C1 segment of cervical spinal cord (tissue), 14 donors: ENCODE results near the gene TTLL8.
A peak's percentile ranks its signal among the peaks of the same experiment; 100 is the strongest.

Source experiments
- DNase-seq, 14 donors: peaks; one replicate each; lab custom pipeline; 2025; lab: John Stamatoyannopoulos, UW

The TTLL8 gene

DNA sequence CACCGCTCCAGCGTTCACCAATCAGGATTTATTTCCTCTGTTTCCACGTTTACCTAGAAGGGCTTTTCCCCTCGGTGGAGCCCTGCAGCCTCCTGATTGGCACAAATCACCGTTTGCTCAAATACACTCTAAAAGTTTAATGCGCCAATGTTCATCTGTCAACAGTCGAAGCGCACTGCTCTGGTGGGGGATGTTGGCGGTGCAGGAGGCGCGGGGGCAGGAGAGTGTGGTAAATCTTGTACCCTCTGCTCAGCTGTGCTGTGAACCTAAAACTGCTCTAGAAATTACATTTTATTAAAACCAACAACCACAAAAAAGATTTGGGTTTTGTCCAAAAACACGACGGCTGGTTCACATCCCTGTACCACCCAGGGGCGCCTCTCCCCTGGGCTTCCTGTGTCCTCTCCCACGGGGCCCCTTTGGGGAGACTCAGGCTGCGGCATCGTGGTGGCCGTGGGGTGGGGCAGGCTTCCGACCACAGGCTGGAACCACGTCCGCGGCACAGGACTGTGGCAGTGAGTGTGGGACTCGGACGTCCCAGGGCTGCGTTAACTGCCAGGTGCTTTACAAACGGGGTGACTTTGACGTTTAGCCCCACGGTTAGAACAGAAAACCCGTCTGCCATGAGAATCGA, 13.5 kb downstream of the TTLL8 start:
- DNase-seq: no peak

DNA sequence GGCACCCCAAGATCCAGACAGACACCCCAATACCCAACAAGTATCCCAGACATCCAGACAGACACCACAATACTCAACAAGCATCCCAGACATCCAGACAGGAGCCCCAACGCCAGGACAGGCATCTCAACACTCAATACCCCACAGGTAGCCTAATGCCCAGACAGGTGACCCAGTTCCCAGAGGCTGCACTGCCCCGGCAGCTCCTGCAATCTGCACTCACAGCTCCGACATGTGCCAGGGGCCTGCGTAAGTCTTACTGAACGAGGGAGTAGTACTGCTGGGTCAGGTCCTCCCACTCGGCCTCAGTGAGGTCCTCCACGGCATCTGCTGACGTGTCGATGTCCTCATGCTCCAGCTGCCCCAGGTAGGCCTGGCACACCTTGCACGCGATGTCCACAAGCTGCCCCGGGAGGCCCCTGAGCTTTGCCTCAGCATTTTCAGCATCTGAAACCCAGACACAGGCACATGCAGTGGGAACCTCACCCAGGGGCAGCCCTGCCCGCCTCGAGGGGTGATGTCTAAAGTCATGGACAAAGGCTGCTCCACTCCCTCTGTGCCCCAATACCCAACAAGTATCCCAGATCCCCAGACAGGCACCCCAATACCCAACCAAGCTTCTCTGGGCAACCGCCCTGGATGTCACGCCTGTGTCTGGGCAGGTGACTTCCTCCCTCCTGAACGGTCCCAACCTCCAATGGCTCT, 16.6 kb downstream of the TTLL8 start:
- no peak for DNase-seq

DNA sequence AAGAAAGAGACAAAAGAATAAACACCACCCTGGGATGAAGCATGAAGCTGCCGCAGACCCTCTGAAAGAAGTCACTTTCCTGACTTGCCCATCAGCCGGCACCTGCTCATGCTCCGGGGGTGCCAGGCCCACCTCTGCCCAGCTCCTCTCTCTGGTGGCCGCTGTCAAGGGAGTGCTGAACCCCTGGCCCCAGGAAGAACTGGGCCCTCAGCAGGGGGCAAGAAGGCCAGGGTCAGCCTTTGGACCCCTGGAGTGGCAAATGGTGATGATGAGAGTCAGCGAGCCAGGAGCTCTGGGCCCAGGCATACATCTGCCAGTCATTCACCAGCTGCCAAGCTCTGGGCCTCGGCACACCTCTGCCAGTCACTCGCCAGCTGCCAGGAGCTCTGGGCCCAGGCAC, 17.4 kb downstream of the TTLL8 start:
- DNase-seq: no peak

DNA sequence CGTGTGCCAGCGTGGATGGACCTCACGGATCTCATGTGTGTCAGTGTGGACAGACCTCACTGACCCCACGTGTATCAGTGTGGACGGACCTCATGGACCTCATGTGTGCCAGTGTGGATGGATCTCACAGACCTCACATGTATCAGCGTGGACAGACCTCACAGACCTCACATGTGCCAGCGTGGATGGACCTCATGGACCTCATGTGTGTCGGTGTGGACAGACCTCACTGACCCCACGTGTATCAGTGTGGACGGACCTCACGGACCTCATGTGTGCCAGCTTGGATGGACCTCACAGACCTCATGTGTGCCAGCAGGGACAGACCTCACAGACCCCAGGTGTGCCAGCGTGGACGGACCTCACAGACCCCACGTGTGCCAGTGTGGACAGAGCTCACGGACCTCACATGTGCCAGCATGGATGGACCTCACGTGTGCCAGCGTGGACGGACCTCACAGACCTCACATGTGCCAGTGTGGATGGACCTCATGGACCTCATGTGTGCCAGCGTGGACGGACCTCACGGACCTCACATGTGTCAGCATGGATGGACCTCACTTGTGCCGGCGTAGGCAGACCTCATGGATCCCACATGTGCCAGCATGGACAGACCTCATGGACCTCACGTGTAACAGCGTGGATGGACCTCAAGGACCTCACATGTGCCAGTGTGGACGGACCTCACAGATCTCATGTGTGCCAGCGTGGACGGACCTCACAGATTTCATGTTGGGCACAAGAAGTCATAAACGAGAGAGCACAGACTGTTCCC, 18.2 kb downstream of the TTLL8 start:
- no peak for DNase-seq

DNA sequence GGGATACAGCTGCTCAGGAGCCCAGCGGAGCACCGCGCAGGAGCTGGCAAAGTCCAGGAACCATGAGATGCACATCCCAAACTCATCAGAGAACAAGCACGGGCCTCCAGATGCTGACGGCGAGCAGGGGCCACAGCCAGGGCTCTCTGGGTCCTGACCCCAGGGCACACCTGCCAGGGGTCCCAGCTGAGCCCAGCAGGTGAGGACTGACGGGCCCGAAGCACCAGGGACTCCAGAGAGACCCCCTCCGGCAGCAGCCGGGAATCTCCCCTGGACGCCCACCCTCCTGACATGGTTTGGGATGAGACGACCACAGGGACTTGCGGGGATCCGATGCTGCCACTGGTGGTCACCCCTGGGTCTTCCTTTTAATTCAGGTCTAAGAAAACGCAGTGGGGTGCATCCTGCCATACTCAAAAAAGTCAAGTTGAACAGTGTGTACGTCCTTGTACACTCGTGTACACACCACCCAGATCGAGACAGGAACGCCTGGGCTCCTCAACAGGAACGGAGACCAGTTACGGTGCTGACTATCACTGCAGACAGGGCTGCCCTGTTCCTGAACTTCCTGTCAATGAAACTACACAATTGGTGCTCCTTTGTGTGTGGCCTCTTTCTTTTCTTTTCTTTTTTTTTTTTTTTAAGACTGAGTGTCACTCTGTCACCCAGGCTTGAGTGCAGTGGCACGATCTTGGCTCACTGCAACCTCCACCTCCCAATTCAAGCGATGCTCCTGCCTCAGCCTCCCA, 21.9 kb downstream of the TTLL8 start:
- no peak for DNase-seq

DNA sequence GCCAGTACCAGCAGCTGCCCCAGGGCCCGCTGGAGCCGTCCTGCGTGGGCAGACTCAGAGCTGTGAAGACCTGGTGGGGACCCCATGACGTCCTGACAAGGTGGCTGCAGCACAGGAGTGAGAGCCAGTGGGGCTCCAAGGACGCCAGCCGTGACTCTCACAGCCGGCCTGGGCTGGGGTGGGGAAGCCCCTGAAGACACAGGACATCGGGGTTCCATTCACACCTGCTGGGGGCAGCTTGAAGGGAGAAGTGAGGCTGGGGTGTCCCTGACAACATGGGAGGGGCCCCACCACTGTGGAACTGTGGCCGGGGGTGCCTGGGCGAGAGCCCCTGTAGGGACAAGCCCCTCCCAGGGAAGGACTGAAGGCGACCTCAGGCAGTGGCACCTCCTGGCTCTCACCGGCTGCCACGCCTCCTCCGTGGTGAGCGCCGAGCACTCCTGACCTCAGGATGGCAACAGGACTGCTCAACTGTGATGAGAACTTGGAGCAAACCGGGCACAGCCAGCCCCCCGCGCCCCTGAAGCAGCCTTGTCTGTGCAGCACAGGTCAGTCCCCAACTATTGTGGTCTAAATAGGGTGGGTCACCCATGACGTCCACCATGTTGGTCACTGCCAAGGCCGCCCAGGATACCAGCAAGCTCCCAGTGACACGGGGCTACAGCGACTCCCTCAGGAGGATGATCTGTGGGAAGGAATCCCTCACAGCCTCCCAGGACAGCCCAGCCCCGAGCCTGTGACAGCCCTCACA, 22.8 kb downstream of the TTLL8 start:
- no peak for DNase-seq

DNA sequence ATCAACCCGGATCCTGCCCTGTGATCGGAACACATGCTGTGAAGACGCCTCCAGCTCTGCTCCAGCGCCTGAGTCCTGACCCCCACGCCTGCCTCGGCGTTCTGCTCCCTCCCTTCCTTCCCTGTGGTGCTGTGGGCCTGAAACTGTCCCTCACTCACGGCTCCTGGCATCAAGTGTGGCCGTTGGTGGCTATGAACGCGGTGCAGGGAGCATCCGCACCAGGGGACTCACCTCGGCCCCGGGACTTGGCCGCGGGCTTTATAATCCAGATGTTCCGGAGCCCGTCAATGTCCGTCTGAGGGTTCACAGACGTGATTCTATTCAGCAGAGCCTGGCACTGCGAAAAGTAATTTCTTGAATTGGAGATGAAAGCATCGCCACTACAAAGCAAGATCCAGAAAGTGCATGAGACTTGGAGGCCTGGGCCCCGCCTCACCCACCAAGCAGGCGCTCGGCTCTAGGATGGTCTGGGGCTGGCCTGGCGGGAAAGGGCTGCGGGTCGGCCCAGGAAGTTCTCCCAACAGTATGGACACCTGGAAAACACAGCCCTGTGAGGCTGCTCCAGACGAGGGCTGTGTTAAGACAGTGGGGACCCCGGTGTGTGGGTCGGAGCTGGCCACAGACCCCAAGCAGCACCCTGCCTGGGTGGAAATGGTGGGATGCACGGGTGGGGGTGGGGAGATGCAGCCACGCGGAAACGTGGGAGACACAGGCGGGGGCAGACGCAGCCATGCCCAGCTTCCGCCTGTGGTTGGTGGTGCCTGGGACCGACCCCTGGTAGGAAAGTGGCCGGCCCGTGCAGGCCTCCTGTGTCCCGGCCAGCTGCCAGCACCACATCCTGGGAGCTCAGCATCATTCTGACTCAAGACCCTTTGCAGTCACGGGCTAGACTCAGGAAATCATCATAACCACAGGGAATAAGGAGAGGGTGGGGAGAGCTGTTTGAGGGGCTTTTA, 23.7 kb downstream of the TTLL8 start:
- no peak for DNase-seq

DNA sequence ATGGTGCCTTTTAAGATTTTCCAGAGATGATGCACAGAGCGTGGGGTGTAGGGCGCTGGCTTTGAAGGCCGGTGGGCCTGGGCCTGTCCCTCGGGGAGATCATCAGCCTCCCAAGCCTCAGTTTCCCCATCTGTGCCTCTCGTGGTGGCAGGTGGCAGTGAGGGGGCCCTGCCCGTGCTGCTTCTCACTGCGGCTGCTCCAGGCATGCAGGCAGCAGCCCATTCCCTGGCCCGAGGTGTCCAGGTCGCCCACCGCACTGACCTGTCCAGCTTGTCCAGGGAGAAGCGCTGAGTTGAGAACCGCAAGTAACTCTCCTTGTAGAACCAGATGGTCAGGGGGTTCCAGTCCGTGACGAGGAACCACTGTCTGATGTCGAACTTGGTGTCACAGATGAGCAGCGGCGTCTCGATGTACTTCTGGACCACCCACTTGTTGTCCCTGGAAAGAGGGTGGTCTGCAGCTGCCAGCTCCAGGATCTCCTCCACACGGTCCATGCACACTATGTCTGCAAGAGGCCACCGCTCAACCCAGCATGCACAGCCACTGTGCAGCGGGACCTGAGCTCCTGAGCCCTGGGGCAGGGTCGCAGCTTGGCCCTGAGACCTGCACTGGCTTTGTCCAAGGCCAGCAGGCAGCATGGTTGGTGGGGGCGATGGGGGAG, 25.0 kb downstream of the TTLL8 start:
- no peak for DNase-seq

DNA sequence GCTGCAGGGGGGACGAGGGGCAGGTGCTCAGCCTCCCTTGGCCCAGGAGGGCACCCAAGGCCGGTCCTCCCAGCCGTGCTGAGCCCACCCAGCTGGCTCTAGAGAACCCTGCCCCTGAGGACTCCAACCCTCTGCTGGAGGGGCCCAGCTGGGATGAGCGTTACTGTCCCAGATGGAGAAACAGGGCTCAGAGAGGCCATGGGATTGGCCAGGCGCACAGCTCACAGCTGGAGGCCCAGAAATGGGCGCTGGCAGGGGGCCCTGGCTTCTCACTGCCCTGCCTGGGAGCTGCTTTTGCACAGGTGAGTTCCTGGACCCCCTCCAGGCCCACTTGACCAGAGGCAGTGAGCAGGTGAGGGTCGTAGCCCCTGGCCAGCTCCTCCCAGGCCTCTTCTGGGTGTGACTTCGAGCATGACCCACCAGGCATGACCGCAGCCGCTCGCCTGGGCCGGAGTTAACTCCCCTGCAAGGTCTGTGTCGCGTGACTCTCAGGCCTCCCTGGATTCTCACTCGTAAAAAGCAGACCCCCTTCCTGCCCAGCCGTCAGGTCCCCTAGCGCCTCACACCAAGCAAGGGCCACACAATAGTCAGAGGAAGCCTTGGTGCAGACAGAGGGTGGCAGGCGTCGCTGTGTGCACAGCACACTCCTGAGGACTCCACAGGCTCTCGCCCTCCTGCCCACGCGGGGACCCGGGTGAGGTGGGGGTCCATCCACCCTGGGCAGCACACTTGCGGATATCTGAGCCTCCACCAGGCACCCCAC, 25.8 kb downstream of the TTLL8 start:
- DNase-seq: no peak

DNA sequence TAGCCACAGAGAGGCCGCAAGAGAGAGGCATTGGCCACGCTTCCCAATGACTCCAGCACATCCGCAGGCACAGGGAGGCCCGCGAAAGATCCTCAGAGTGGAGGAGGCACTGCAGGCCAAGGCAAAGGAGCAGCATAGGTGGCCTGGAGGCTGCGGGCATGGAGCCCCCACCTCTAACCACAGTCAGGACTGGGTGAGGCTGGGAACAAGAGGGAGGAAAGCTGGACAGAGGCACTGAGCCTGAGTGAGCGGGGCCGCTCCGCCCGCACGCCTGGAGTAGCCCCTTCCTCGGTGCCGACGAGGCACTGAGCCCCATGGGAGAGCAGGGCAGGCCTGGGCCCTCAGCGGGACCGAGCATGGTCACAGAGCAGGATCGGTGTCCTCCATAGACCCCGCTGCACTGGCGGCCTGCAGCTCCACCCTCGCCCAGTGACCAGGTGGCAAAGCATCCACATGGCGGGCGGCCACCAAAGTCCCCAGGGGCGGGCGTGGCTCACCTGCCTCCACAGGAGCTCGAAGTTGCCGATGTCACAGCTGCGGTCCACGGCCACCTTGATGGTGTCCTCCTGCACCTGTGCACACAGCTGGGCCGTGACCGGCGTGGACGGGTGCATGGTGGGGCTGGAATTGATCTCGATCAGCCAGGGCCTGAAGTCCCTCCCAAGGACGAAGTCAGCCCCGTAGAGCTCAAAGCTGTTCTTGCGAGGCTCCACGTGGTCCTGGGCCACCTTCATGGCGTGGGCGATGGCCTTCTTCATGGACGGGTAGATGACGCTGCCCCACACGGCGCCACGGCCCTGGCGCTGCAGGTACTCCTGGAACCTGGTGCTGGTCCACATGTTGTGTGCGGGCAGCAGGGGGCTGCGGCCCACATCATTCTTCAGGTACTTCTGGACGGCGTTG, 26.7 kb downstream of the TTLL8 start:
- no peak for DNase-seq

DNA sequence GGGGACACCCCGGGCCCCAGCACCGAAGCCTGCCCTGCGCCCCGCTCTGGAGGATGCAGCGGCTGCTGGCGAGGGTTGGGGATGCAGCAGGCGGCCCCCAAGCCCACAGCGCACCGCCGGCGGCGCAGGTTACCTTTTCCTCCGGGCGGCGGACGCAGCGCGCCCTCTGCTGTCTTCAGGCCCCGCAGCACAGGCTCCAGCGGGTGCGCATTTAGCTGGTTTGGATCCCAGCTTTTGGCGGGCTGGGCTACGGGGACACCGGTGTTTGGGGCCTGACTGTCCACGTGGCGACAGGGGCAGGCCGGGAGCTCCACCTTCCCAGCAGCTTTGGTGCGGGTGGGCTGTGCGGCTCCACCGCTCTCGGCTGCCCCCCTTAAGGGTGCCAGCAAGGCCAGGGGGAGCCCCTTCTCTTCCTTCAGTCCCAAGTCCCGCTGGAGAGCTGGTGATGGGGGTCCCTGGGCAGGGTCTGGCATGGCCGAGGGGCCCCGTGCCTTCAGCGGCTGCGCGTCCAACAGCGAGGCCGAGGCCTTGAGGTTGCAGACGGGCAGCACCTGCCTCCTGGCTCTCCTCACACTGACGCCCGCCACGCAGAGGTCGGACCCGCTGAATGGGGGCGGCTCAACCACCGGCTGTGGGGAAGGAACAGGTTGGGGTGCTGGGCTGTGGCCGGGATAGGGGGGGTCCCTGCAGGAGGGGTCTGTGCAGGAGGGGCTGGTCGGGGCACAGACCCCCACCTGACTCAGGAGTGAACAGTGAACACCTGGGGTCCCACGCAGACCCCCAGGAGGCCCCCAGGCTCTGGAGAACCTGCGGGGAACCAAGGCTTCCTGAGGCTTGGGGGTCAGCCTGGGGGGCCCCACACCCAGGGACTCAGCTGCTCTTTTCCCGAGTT, 27.6 kb downstream of the TTLL8 start:
- DNase-seq: peak in 8 of 14 donors; percentile 3 to 40 (median 24)

DNA sequence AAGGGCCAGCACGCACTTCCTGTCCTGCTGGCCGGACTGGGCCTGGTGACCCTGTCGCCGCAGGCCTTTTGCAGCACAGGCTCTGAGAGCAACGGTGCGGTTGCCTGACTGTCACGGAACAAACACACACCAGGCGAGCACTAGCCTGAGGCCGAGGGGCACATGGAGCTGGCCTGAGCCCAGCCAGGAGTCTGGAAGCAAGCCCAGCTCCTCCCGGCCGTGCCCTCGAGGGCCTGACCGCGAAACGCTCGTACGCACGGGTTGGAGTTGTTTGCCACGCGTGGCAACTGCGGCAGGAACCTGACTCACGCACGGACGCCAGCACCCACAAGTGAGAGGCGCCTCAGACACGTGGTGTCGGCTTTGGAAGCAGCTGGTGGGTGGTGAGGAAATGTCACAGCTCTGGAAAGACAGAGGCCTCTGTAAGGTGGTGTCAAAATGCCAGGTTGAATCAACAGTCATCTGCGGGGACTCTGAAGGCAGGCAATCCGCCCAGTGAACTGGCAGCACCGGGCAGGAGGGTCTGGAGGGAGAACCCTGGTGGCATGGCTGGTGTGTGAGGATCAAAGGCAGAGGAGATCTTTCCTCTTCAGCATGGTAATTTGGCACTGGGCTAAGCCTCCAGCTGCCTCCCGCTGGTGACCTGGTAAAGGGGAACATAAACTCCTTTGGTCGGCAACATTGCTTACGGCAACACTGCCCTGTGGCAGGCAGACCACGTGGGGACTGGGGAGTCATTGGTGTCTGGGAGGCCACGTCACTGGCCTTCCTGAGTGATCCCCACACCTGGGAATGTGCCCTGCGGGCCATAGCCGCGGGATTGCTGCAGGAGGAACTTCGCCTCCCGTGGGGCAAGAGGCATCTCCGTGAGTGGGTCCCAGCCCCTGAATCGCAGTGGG, 30.2 kb downstream of the TTLL8 start:
- no peak for DNase-seq

DNA sequence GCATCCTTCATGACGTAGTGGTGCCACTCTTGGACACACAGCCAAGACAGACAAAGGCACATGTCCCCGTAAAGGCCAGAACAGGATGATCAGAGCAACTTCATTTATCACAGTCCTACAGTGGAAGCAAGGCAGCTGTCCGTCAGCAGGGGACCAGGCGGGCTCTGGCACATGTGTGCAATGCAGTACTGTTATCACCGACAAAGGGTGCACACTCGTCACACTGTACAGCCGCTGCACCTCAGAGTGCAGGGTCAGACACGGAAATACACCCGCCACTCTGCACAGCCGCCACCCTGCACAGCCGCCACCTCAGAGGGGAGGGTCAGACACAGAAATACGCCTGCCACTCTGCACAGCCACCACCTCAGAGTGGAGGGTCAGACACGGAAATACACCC, 32.1 kb downstream of the TTLL8 start:
- no peak for DNase-seq

DNA sequence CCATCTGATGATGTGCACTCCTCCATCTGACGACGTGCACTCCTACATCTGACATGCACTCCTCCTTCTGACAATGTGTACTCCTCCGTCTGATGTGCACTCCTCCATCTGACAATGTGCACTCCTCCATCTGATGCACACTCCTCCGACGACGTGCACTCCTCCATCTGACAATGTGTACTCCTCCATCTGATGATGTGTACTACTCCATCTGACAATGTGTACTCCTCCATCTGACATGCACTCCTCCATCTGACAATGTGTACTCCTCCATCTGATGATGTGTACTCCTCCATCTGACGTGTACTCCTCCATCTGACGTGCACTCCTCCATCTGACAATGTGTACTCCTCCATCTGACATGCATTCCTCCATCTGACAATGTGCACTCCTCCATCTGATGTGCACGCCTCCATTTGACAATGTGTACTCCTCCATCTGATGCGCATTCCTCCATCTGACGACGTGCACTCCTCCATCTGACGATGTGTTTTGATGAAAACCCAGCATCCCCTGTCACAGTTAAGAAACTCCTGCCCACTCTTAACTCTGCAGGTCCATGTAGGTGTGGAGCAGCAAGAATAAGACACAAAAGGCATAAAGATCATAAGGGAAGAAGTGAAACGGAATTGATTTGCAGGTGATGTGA, 35.8 kb downstream of the TTLL8 start:
- DNase-seq: no peak

DNA sequence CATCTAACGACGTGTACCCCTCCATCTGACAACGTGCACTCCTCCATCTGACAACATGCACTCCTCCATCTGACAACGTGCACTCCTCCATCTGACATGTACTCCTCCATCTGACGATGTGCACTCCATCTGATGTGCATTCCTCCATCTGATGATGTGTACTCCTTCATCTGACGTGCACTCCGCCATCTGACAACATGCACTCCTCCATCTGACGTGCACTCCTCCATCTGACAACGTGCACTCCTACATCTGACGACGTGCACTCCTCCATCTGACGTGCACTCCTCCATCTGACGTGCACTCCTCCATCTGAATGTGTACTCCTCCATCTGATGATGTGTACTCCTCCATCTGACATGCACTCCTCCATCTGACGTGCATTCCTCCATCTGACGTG, 37.5 kb downstream of the TTLL8 start:
- no peak for DNase-seq
